Activated CD8-positive, alpha-beta memory T cell treated with anti-CD3 and anti-CD28 coated beads, Interleukin-2, amount 50 U/mL, for 24 hours (primary cell): Measurements from ENCODE around the gene EXTL1.

Experiments used
- DNase-seq: peaks from one replicate; pipeline ENCODE4 v3.0.0-alpha.2; 2020; ENCODE audit errors: extremely low read depth

The EXTL1 gene

DNA sequence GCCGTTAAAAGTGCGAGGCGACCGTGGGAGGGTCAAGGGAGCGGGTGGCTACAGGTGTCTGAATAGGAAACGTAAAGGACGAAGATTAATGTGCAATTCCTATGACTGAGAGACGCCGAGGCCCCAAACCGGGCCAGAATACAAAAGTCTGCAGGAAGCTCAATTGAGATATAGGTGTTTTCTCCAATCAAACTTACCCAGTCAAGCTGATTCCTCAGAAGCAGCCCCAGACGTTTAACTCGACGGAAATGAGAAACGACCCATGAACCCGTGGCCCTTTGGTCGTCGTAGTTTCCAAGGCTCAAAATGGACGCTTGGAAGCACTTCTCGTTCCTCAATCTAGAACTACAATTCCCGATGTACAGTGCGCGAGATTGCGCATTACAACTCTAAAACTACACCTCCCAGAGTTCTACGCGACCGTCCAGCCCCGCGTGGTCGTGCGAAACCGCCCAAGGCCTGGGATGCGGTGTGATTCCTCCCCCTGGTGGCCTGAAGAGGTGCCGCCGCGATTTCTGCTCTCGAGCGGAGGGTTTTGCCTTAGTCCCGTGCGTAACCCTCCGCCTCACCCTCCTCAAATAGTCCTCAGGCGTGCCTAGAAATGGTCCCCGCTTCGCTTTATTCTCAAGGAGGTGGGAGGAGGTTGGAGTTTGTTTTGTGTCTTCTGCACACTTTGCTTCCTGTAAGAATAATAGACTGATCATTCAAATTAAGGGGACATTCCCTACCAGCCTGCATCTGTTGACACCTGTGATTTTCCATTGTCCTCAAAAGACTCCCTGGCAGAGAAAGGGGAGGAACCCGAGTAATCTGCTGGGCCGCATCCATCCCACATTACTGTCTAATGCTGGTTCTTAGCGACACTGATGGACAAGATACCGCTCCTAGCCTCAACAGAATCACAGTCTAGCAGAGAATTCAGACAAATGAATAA, 23.5 kb upstream of the EXTL1 start, which contains the start of gene PAFAH2:
Gene PAFAH2, minus strand, starts transcription at position 236 of the 934 bp plus-strand sequence. CDS start 7,247 bp downstream, outside the sequence.
- peak; percentile 94 for DNase-seq

GRCh38 chr1:25999041-25999800, 22.4 kb upstream of the EXTL1 start:
- DNase-seq: no peak

DNA sequence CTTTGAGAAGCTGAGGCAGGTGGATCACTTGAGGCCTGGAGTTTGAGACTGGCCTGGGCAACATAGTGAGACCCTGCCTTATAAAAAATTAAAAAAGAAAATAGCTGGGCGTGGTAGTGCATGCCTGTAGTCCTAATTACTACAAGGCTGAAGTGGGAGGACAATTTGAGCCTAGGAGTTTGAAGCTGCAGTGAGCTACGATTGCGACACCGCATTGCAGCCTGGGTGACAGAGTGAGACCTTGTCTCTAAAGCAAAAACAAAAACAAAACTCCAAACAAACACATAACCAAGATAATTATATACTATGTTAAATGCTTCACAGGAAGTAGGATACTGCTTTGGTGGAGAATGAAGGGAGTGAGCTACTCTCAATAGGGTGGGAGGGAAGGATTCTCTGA, 18.3 kb upstream of the EXTL1 start:
- DNase-seq: no peak

DNA sequence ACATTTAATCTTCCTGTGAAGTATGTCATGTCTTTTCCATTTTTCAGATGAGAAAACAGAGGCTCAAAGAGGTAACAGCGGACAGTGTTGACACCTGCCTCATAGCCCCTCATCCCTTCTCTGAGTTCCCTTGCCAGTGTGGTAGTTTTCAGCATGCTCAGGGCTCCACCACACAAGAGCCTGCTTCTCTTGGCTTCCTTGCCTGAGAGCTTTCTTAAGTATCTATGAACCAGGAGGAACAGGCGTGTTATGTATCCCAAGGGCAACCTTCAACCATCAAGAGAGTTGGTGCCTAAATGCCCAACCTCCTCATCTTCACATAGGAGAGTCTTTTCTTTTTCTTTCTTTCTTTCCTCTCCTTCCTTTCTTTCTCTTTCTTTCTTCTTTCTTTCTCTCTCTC, 17.8 kb upstream of the EXTL1 start:
- DNase-seq: no peak

DNA sequence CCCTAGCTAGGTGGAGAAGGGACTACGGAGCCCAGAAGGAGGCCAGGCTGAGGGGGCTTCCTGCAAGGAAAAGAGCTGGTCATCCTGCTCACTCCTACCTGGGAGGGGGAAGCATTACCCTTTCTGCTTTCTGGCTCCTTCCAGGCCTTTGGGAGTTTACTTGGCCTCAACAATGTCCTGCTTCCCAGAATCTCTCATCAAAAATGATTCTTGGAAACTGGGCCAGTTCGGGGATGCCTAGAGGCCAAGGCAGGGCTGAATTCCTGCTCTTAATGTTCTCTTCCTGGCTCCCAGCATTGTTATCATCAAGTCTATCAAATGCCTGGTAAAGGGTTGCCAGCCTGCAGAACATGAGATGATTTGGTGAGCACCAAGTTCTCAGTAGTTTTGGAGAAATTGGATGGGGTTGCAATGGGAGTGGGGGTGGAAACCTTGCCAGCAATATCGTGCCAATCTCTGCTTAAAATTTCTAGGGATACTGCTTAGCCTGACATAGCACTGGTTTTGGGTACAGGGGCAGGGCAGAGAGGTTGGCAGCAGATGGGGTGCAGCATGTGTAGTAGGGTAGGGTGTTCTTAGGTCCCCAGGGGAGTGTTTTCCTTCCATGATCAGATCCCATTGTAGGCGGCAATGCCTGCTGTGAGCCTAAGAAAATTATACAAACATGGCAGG, 16.0 kb upstream of the EXTL1 start:
- no peak for DNase-seq

DNA sequence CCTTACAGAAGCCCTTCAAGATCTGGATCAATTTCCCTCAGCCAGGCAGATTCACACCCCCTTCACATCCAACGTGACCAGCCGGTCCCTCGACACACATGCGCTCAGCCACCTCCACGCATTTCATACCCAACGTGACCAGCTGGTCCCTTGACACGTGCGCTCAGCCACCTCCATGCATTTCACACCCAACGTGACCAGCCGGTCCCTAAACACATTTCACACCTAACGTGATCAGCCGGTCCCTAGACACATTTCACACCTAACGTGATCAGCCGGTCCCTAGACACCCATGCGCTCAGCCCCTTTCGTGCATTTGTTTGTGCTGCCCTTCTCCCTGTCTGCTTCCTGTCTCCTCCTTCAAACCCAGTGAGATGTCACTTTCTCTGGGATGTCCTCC, 14.9 kb upstream of the EXTL1 start:
- DNase-seq: no peak

DNA sequence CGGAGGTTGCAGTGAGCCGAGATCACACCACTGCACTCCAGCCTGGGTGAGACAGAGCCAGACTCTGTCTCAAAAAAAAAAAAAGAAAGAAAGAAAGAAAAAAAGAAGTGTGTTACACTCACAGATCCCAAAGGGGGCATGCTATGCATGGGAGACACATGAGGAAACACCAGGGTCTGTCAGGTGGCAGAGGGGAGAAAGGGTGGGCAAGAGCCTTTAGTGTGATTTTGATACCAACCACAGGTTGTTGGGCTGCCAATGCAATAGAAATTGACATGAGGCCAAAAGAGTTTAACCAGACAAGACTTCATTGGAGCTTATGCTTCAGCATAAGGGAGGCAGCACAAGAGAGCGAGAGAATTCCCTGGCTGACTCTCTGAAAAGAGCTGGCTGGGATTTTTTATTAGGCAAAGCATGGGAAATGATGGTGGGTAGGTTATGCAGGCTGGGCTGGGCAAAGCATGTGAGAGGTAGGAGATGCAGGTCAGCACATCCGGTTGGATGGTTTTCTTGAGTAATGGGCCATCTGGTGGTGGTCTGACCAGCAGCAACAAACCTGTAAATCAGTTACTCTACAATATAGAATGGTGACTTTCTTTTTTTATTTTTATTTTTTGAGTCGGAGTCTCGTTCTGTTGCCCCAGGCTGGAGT, 11.7 kb upstream of the EXTL1 start:
- DNase-seq: no peak

DNA sequence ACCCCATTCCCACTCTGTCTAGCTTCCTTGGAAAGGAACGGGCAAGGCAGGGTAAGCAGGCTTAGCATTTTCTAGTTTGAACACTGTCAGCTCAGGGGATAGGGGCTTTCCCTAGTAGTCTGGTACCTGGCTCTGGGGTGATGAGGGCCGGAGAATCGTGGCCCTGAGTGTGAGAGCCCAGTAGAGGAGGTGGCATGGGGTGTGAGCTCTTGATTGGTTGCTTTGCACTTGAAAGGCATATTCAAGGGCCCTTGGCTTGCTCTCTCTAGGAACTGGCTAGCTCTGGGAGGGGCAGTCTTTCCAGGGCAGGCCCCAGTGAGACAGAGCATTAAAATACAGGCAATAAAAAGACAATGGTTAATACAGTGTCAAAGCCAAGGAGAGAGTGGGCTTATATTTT, 10.8 kb upstream of the EXTL1 start:
- no peak for DNase-seq

GRCh38 chr1:26012864-26013263, 8.7 kb upstream of the EXTL1 start:
- DNase-seq: no peak

DNA sequence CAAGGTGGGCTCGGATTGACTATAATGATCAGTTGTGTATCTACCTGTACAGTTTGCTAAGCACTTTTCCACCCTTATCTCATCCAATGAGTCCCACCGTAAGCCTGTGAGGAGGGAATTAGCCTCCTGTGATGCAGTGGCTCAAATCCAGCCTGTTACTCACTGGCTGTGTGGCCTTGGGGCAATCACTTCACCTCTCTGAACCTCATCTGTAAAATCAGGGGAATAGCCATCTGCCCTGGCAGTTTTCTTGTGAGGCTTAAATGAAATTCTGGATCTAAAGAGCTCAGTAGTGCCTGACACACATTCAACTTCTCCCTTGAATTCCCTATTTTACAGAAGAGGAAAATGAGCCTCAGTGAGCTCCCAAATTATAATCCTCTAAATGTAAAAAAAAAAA, 7.4 kb upstream of the EXTL1 start:
- DNase-seq: no peak

DNA sequence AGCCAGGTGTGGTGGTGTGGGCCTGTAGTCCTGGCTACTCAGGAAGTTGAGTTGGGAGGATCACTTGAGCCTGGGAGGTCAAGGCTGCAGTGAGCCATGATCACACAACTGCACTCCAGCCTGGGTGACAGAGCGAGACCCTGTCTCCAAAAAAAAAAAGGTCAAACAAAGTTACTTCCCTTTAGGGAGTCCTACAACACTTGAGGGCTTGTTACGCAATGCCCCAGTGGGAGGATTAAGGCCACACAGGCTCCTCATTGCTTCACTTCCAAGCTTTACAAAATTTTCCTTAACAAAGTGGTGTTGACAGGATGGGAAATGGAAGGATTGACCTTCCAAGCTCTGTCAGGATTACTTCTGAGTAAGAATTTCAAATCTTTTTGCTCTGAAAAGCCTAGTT, 6.2 kb upstream of the EXTL1 start:
- DNase-seq: no peak

- DNase-seq: no peak
These were observed 5.2 kb upstream of the EXTL1 start for GRCh38 chr1:26016258-26016952.

- DNase-seq: no peak
These were observed 4.5 kb upstream of the EXTL1 start for GRCh38 chr1:26016953-26017545.

DNA sequence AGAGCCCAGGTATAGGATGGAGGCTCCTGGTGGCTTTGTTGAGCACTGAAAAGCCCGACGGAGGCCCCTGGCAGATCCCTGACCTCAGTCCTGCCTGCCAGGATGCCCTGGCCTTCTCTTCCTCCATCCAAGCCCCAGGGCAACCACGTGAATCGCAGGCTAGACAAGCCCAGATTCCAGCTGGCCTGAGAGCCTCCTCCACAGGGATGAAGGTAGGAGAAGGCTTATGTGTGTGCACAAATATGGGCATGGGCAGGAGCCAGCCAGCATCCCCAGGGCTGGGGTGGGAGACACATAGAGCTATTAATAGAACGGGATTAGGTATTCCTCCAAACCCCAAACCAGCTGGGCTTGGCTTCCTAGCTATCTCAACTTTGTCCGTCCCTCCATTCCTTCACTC, 4.0 kb upstream of the EXTL1 start:
- DNase-seq: no peak

GRCh38 chr1:26019641-26020315, 1.8 kb upstream of the EXTL1 start:
- DNase-seq: no peak

DNA sequence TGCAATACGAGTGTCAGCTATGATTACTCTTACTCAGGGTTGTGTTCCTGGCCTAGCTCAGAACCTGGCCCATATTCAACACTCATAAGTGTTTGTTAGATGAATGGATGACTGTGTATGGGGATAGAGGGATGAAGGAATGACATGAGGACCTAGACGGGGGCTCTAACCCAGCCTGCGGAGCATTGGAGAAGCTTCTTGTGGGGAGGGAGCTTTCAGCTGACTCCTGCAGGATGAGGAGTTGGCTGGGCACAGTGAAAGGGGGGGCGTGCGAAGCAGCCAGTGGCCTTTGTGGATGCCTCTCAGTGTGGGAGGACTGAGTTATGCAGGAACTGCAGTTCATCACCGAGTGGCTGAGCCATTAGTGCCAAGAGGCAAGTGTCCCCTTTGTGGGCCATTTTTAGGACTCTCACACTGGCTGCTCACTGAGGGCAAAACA, 1.2 kb upstream of the EXTL1 start:
- DNase-seq: no peak

GRCh38 chr1:26020941-26021646, 481 bp upstream of the EXTL1 start:
- no peak for DNase-seq

DNA sequence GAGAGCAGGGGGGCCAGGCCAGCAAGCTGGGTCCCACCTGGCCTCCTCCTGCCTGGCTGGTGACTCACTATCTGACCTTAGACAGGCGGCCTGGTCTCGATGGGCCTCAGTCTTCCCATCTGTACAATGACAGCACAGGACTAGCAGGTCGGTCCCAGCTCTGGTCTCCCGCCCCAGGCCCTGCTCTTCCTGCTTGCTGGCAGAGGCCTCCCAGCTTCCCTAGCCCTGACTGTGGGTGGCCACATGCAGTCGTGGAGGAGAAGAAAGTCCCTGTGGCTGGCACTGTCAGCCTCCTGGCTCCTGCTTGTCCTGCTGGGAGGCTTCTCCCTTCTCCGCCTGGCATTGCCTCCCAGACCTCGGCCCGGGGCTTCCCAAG, 817 bp downstream of the EXTL1 start:
- no peak for DNase-seq

GRCh38 chr1:26023009-26023408, 1.4 kb downstream of the EXTL1 start:
- DNase-seq: no peak

GRCh38 chr1:26023826-26024225, 2.3 kb downstream of the EXTL1 start:
- DNase-seq: no peak
